OCI-LY7 (cell line): ENCODE results near the gene MISP. TPM values are rescaled to one million over a fixed set of nuclear protein-coding genes. Genes with fewer than 3 reads are reported as not detected.
"Not testable (repeated sequence)": the region's sequence is repeated elsewhere in the genome, so short reads cannot be mapped to it uniquely, and the experiment has no call there.

Experiments used
- BruUV-seq: library from RNA; stranded (reverse); fragments of 400-500 nt; replicated peaks from 2 replicates; lab custom pipeline; 2021; lab: Mats Ljungman, UMichigan
- CTCF ChIA-PET: fragments of 300-600 bp; sonication (Branson Sonifier 250); formaldehyde crosslinking; loops from one replicate; lab custom pipeline; 2022; ENCODE audit warnings: antibody characterized with exemption; ENCODE audit not compliant: unreplicated experiment; lab: Charles Lee
- POLR2A ChIA-PET: fragments of 300-600 bp; sonication (Branson Sonifier 250); formaldehyde crosslinking; loops from one replicate; lab custom pipeline; 2022; ENCODE audit warnings: antibody characterized with exemption; lab: Charles Lee
- DNase-seq: peaks from one replicate; pipeline ENCODE4 v3.0.0-alpha.2; 2015; ENCODE audit warnings: low spot score
- H2AFZ ChIP-seq: fragments of 200-600 bp; sonication (generic), shearing (Covaris generic); 2 replicates; pipeline ENCODE4 v1.6.1; 2014; ENCODE audit warnings: mild to moderate bottlenecking, antibody characterized with exemption, low read length, moderate library complexity
- H3K27ac ChIP-seq: fragments of 200-600 bp; sonication (generic); 2 replicates; pipeline ENCODE4 v1.5.1; 2014; ENCODE audit warnings: mixed run types, low read depth, mild to moderate bottlenecking, moderate library complexity, low read length, inconsistent platforms; ENCODE audit not compliant: poor library complexity, severe bottlenecking
- H3K36me3 ChIP-seq: fragments of 200-600 bp; sonication (generic); 2 replicates; pipeline ENCODE4 v1.6.1; 2014; ENCODE audit warnings: mild to moderate bottlenecking, antibody characterized with exemption, low read length, moderate library complexity, mixed read lengths; ENCODE audit not compliant: insufficient read depth
- H3K4me1 ChIP-seq: fragments of 200-600 bp; sonication (generic); 2 replicates; pipeline ENCODE4 v1.5.1; 2014; ENCODE audit warnings: mild to moderate bottlenecking, low read length; ENCODE audit not compliant: insufficient read depth, poor library complexity, severe bottlenecking
- H3K4me2 ChIP-seq: fragments of 200-600 bp; sonication (generic); 2 replicates; pipeline ENCODE4 v1.6.1; 2014; ENCODE audit warnings: mild to moderate bottlenecking, low read length
- H3K4me3 ChIP-seq: fragments of 200-600 bp; sonication (generic); 2 replicates; pipeline ENCODE4 v1.5.1; 2014; ENCODE audit warnings: mild to moderate bottlenecking, low read depth, low read length; ENCODE audit not compliant: poor library complexity, severe bottlenecking
- H3K79me2 ChIP-seq: fragments of 200-600 bp; sonication (generic); 2 replicates; pipeline ENCODE4 v1.6.1; 2016; ENCODE audit warnings: low read depth, mild to moderate bottlenecking, low read length, moderate library complexity, mixed read lengths; ENCODE audit not compliant: insufficient read depth
- H3K9me2 ChIP-seq: fragments of 200-600 bp; sonication (generic); 2 replicates; pipeline ENCODE4 v1.6.1; 2016; ENCODE audit warnings: mild to moderate bottlenecking, low read length, mixed read lengths; ENCODE audit not compliant: insufficient read depth
- H3K9me3 ChIP-seq: fragments of 200-600 bp; sonication (generic); 2 replicates; pipeline ENCODE4 v1.6.1; 2014; ENCODE audit warnings: mild to moderate bottlenecking, mixed run types, low read length, mixed read lengths
- H4K20me1 ChIP-seq: fragments of 200-600 bp; sonication (generic); 2 replicates; pipeline ENCODE4 v1.6.1; 2014; ENCODE audit warnings: mild to moderate bottlenecking, antibody characterized with exemption, low read length, moderate library complexity, mixed read lengths; ENCODE audit not compliant: insufficient read depth
- CTCF ChIP-seq: fragments of 200-600 bp; sonication (generic); conservative IDR thresholded peaks from 2 replicates; pipeline ENCODE4 v1.5.1; 2014; ENCODE audit warnings: mild to moderate bottlenecking, antibody characterized with exemption, low read length, moderate library complexity, mixed read lengths
- EZH2phosphoT487 ChIP-seq: fragments of 200-600 bp; sonication (generic); IDR thresholded peaks from 2 replicates; pipeline ENCODE4 v1.6.1; 2018; ENCODE audit warnings: low read depth, borderline replicate concordance, mild to moderate bottlenecking, mixed run types, antibody characterized with exemption, low read length, moderate library complexity, mixed read lengths
- intact Hi-C: fragments of 100-400 bp; cut with micrococcal nuclease; formaldehyde crosslinking; loops from one replicate; pipeline ENCODE4 v1.10.0; 2022; ENCODE audit not compliant: unreplicated experiment
- total RNA-seq, 2 experiments: library from RNA; depleted of rRNA in 1 of 2; stranded (reverse); fragments of >200 nt in 1 of 2; shearing (Covaris generic) in 1 of 2; gene quantifications; 2 replicates each; pipeline ENCODE4 v1.2.3, GENCODE V29; 2014 to 2022

MISP gene
- total RNA-seq, 2 experiments from 2014 or later = 0.23 TPM; not detected in 1

GRCh38 chr19:742540-743075, 8.3 kb upstream of the MISP start:
- ChIA-PET POLR2A (no interaction called here), CTCF (no interaction called here)
- H4K20me1 ChIP-seq = no peaks in the 10 kb centered on the region
- H3K9me2 ChIP-seq = no peaks in the 10 kb centered on the region
- no peak overlapping the region for H2AFZ ChIP-seq
- DNase-seq = no peak
- intact Hi-C loops = no loop called here
- H3K4me2 ChIP-seq = no peak overlapping the region
- no peaks in the 10 kb centered on the region for H3K4me1 ChIP-seq
- no peaks in the 10 kb centered on the region for H3K9me3 ChIP-seq
- no peak overlapping the region for H3K27ac ChIP-seq
- no peaks in the 10 kb centered on the region for H3K79me2 ChIP-seq
- H3K36me3 ChIP-seq = no peaks in the 10 kb centered on the region
- H3K4me3 ChIP-seq = no peak overlapping the region
- TF ChIP-seq CTCF (no peak), EZH2phosphoT487 (no peak)
- no TSS peak for BruUV-seq

- no peaks in the 10 kb centered on the region for H3K4me1 ChIP-seq
- no peaks in the 10 kb centered on the region for H3K9me2 ChIP-seq
- H3K9me3 ChIP-seq = no peaks in the 10 kb centered on the region
- no peak overlapping the region for H2AFZ ChIP-seq
- H4K20me1 ChIP-seq = no peaks in the 10 kb centered on the region
- ChIA-PET CTCF (no interaction called here), POLR2A (no interaction called here)
- H3K4me3 ChIP-seq = no peak overlapping the region
- no peaks in the 10 kb centered on the region for H3K79me2 ChIP-seq
- no TSS peak for BruUV-seq
- no peak for DNase-seq
- no peak overlapping the region for H3K4me2 ChIP-seq
- intact Hi-C loops = no loop called here
- no peaks in the 10 kb centered on the region for H3K36me3 ChIP-seq
- H3K27ac ChIP-seq = no peak overlapping the region
- TF ChIP-seq CTCF (no peak), EZH2phosphoT487 (no peak)
Observed at GRCh38 chr19:743168-743687, 7.7 kb upstream of the MISP start.

- H3K9me2 ChIP-seq, H3K4me3 ChIP-seq, H4K20me1 ChIP-seq, H3K79me2 ChIP-seq, H3K4me1 ChIP-seq, BruUV-seq, H2AFZ ChIP-seq, DNase-seq, intact Hi-C loops, H3K36me3 ChIP-seq, H3K9me3 ChIP-seq, H3K4me2 ChIP-seq, CTCF ChIA-PET, POLR2A ChIA-PET, H3K27ac ChIP-seq: not testable (repeated sequence)
Observed at GRCh38 chr19:745138-745537, 5.8 kb upstream of the MISP start.
